HG03175 (cell line): ENCODE measurements around the gene FBXL13.
"Not testable (repeated sequence)": the region's sequence is repeated elsewhere in the genome, so short reads cannot be mapped to it uniquely, and the experiment has no call there.

Experiments
- ATAC-seq: cut with Tn5 transposase; IDR thresholded peaks from one replicate; pipeline ENCODE4 v1.9.1; 2021; ENCODE audit warnings: mild to moderate bottlenecking, moderate library complexity; ENCODE audit not compliant: unreplicated experiment

Gene FBXL13

DNA sequence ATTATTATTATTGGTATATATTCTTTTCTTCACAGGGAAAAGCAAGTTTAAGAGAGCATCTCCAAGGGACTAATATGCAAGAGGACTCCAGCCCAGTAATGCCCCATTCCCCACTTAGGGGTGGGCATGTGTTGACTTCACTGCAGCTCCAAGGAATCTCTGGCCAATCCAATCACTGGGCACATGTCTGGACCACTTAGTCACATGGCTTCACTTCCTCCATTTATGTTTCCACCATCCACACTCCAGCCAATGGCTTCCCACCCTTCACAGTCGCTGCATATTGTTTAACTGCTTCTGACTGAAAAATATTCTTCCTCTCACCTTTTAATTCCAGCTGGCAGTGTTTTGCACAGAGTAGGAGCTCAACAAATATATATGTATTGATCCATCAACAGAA is 43.6 kb downstream of the FBXL13 start:
- ATAC-seq: no peak

GRCh38 chr7:103025341-103025740 is 49.3 kb downstream of the FBXL13 start:
- no peak for ATAC-seq

- ATAC-seq: not testable (repeated sequence)
These were observed 51.0 kb downstream of the FBXL13 start for GRCh38 chr7:103023578-103023977.

DNA sequence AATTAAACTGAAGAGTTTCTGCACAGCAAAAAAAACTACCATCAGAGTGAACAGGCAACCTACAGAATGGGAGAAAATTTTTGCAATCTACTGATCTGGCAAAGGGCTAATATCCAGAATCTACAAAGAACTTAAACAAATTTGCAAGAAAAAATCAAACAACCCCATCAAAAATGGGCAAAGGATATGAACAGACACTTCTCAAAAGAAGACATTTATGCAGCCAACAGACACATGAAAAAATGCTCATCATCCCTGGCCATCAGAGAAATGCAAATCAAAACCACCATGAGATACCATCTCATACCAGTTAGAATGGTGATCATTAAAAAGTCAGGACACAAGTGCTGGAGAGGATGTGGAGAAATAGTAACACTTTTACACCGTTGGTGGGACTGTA is 53.1 kb downstream of the FBXL13 start:
- ATAC-seq: not testable (repeated sequence)

GRCh38 chr7:103020876-103021275 is 53.7 kb downstream of the FBXL13 start:
- not testable (repeated sequence) for ATAC-seq

- not testable (repeated sequence) for ATAC-seq
These were observed 56.3 kb downstream of the FBXL13 start for GRCh38 chr7:103018295-103018694.

- ATAC-seq: no peak
These were observed 62.9 kb downstream of the FBXL13 start for GRCh38 chr7:103011650-103012049.

GRCh38 chr7:103010211-103010610 is 64.4 kb downstream of the FBXL13 start:
- ATAC-seq: no peak

DNA sequence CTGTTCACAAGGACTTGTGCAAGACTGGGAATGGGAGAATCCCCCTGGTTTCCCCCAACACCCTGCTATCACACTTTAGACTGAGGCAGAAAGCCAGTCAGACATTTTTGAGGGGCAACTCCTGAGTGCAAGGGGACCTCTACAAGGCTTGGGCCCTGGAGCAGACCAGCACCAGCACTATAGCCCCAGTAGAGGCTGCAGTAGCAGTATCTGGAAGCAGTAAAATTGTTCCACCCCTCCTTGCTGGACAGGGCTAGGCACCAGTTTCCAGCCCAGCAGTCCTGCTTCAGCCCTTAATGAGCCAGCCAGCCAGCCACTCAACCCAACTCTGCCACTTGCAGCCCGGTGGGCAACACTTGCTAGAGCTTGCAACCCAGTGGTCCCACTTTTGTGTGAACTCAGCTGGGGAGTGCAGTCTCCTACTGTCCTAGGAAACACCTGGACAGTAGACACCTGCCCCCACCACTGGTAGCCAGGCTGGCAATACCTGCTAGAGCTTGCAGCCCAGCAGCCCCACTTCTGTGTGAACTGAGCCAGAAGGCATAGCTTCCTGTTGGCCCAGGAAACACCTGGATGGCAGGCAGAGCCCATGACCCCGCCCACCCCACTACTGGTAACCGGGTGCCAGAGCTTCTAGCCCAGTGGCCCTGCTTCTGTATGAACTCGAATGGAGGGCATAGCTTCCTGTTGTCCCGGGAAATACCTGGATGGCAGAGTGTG is 65.0 kb downstream of the FBXL13 start:
- ATAC-seq: no peak

GRCh38 chr7:103003004-103003403 is 71.6 kb downstream of the FBXL13 start:
- no peak for ATAC-seq

DNA sequence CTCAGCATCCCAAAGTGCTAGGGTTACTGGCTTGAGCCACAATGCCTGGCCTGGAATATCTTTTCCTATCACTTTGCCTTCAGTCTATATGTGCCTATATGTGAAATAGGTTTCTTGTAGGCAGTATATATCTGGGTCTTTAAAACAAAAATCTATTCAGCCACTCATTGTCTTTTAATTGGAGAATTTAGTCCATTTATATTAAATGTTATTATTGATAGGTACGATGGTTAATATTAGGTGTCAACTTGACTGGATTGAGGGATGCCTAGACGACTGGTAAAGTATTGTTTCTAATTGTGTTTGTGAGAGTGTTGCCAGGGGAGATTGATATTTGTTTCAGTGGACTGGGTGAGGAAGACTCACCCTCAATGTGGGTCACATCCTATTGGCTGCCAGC is 73.4 kb downstream of the FBXL13 start:
- no peak for ATAC-seq

DNA sequence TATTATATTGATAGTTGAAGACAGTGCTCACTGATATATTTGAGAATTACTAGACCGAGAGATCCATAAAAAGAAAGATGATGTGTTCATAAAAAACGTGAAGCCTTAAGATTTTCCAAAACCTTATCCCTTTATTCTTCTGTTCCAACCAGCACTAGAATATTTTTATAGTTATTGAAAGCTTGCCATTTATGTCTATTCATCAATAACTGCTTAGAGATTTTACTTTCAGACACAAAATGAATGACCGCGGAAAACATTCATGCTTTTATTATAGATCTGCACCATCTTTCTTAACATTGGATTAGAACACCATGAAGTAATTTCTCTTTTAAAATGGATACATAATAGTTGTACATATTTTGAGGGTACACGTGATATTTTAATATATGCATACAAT is 77.6 kb downstream of the FBXL13 start:
- no peak for ATAC-seq

- not testable (repeated sequence) for ATAC-seq
These were observed 79.0 kb downstream of the FBXL13 start for GRCh38 chr7:102995609-102996008.

- ATAC-seq: no peak
These were observed 80.0 kb downstream of the FBXL13 start for GRCh38 chr7:102994567-102994966.

- ATAC-seq: no peak
These were observed 80.9 kb downstream of the FBXL13 start for GRCh38 chr7:102993718-102994029.

DNA sequence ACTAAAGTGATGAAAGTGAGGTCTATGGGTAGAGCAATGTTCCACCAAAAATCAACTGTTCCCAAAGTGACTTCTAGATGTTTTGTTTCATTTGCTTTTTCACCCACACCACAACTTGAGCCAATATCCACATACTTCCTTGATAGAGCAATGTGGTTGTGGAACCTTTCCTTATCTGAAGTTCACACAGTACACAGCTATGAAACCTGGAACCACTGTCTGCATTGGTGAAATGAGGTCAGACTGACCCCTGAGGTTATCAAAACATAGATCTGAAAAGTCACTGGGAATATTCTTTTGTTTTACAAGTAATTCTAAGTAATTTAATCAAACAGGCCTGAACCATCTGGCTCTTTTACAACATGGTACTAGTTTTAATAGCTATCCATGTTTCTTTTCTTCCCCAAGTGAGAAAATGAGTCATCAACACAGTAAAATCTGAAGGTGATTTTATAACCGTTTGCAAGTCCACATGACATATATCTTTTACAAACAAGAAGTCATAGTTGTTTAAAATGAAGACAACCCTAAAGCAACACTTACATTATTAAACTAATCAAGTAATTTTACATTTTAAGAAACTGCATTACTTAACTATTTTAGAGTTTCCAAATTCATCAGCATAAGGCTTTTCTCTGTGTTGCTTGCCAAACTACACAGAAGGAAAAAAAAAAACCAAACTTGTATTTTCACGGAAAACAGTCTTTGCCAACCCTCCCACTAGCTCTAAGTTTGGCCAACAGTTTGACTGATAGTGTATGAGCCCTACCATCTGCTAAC is 81.5 kb downstream of the FBXL13 start:
- ATAC-seq: no peak

DNA sequence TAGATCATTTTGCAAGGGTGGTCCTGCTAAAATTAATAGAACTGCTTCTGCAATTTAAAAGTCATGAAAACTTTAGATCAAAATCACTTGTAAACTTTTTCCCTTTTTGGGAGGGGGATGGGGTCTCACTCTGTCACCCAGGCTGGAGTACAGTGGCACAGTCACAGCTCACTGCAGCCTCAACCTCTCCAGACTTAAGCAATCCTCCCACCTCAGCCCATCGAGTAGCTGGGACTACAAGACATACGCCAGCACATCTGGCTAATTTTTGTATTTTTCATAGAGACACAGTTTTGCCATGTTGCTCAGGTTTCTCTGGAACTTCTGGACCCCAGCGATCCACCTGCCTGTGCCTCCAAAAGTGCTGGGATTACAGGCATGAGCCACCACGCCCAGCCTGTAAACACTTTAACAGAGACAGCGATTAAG is 82.1 kb downstream of the FBXL13 start:
- no peak for ATAC-seq

- no peak for ATAC-seq
These were observed 82.9 kb downstream of the FBXL13 start for GRCh38 chr7:102991540-102992214.

DNA sequence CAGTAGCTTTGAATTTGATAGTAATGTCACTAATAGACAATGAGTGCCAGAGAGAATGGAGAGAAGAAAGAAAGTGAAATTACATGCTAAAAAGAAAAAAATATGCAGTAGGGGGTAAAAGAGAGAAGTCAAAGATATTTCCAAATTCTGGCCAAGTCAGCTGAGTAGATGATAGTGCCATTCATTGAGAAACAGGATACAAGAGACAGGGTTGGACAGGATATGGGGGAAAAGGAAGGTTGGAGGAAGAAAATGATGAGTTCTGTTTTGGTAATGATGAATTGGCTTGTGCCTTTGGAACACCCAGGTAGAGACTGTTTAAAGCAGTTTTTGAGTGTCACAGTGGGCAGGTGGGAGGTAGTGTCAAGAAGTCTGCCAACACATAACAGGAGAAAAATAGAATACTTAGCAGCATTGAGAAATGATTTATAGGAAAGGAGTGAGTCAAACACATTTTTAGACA is 83.5 kb downstream of the FBXL13 start:
- ATAC-seq: no peak

DNA sequence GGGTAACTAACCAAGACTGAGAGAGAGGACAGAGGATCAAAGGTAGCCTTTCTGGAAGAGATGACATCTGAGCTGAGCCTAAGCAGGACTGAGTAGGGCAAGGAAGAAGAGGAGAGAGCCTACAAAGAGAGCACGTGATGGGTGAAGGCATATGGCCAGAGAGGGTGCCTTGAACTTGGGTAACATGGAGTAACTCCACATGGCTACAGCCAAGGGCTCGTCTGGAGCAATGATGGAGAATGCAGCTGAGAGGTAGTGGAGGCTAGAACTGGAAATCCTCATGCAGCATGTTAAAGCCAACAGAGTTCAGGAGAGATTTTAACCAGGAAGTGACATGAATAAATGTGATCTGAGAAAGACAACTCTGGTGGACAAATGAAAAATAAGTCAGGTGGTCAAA is 84.0 kb downstream of the FBXL13 start:
- ATAC-seq: no peak

DNA sequence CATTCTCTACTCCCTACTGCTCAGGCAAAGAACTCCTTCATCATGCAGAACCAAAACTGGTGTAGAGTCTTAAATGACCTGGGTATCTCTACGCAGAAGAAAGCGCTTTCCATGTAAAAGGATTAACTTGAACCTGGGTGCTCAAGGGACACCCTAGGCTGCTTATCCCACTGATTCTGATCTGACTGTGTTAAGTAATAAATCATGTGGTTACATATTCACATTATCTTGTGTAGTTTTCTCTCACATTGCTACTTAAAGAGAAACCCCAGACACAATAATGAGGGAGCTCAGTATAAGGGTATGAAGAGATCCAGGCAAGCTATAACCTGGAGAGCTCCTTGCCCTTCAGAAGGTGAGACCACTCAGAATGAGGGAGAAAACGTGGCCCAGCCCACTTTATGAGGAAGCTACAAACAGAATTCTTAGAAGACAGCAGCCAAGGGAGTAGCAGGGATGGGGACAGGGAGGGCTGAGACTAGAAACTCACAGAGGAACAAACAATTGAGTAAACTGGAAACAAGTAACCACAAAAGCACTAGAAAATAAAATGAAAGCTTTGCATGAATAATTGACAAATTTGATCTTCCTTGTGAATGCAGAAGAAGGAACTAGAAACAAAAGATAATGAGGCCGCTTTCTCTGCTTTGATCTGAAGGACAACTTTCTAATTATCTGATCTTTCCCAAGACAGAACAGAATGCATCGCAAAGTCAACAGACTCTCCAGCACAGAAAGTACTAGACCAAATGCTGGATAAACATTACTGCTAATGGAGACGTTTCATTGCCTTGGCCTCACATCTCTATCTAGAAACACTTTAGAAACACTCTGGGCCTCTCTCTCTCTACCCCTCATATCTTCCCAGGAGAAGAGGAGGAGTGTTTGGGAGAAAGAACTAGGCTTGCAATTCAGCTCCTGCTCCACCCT is 85.7 kb downstream of the FBXL13 start:
- ATAC-seq: no peak
